Erythroblast (primary cell): ENCODE results near the gene TRPC3.

ENCODE experiments used
- GATA1 ChIP-seq: IDR thresholded peaks from 2 replicates; pipeline ENCODE4 v1.6.1; 2011; ENCODE audit warnings: low read depth, mild to moderate bottlenecking, control low read depth, low read length, moderate library complexity
- POLR2A ChIP-seq: IDR thresholded peaks from 2 replicates; pipeline ENCODE4 v1.6.1; 2011; ENCODE audit warnings: mild to moderate bottlenecking, low read length

DNA sequence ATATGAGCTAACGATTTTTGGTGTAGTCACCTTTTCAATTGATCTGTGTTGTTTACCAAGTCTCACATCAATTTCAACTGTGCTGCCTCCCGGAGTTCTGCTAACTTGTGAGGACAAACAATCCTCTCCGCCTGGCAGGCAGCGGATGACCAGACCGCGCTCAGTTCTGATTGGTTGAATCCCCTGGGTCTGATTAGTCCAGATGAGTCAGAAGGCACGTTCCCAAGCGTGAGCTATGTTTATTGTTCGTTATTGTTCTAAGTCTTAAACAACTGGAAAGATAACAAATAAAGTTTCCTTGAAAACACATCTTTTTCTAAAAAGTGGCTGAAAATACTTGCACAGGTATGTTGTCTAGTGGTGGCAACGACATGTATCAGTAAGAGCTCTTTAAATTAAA lies 37.9 kb upstream of the TRPC3 start:
- TF ChIP-seq POLR2A, result no peak
- TF ChIP-seq GATA1, result no peak
